ENCODE data around the gene IL15RA. TPM values are rescaled to one million over a fixed set of nuclear protein-coding genes. Genes with fewer than 3 reads are reported as not detected.
A peak's percentile ranks its signal among the peaks of the same experiment; 100 is the strongest.
"Not testable (repeated sequence)": the region's sequence is repeated elsewhere in the genome, so short reads cannot be mapped to it uniquely, and the experiment has no call there.

The IL15RA gene
- total RNA-seq, 6 donors from 2014 or later = 28.0 to 72.6 (median 35.1) TPM

- WGBS, 2 donors = 80 to 88% methylated on average over 5 of the region's 5 CpGs
- Histone ChIP-seq H3K36me3 (peaks cover 0 to 35% (median 14%) of the 10 kb centered on the region in 4 donors), H3K27ac (no peak overlapping the region), H3K4me3 (no peak overlapping the region), H3K9me3 (no peaks in the 10 kb centered on the region), H3K27me3 (no peaks in the 10 kb centered on the region), H3K4me1 (peaks cover 18 to 34% (median 28%) of the 10 kb centered on the region in 4 donors)
- ATAC-seq (ENCODE audit: low FRiP score in 2 of 2) = no peak
- TF ChIP-seq POLR2A (IDR thresholded peaks at IDR 0.05) (no peak), CTCF (IDR thresholded peaks at IDR 0.05) (no peak), POLR2AphosphoS5 (IDR thresholded peaks at IDR 0.05) (no peak), EP300 (IDR thresholded peaks at IDR 0.05) (no peak)
- DNase-seq = no peak
Observed at GRCh38 chr10:5968037-5968680, 9.2 kb downstream of the IL15RA start.

- Histone ChIP-seq H3K27ac (peak overlapping the region in 1 of 4 donors; percentile 5), H3K36me3 (peaks cover 2 to 62% (median 29%) of the 10 kb centered on the region in 4 donors), H3K4me1 (peaks cover 0 to 7% (median 2%) of the 10 kb centered on the region in 4 donors), H3K27me3 (no peaks in the 10 kb centered on the region), H3K4me3 (no peak overlapping the region), H3K9me3 (no peaks in the 10 kb centered on the region)
- ATAC-seq (ENCODE audit: low FRiP score in 2 of 2) (no peak), DNase-seq (peak in 1 of 2 donors; percentile 8)
- TF ChIP-seq EP300 (IDR thresholded peaks at IDR 0.05) = no peak
- TF ChIP-seq CTCF (IDR thresholded peaks at IDR 0.05) = no peak
- TF ChIP-seq POLR2AphosphoS5 (IDR thresholded peaks at IDR 0.05) = no peak
- no peak for TF ChIP-seq POLR2A (IDR thresholded peaks at IDR 0.05)
- WGBS, 2 donors = 86 to 88% methylated on average over 8 of the region's 8 CpGs
Observed at GRCh38 chr10:5965266-5965665, 12.1 kb downstream of the IL15RA start.

GRCh38 chr10:5964736-5965135 lies 12.6 kb downstream of the IL15RA start:
- ATAC-seq (ENCODE audit: low FRiP score in 2 of 2) = no peak
- 93 to 95% methylated on average over 12 to 13 of the region's 13 CpGs for WGBS, 2 donors
- Histone ChIP-seq H3K27me3 (no peaks in the 10 kb centered on the region), H3K4me1 (peaks cover 0 to 2% (median 0%) of the 10 kb centered on the region in 4 donors), H3K36me3 (peaks cover 6 to 67% (median 35%) of the 10 kb centered on the region in 4 donors), H3K27ac (peak overlapping the region in 1 of 4 donors; percentile 5), H3K9me3 (no peaks in the 10 kb centered on the region), H3K4me3 (no peak overlapping the region)
- no peak for TF ChIP-seq EP300 (IDR thresholded peaks at IDR 0.05)
- DNase-seq = peak in 1 of 2 donors; percentile 7

GRCh38 chr10:5963591-5963990 lies 13.8 kb downstream of the IL15RA start:
- Histone ChIP-seq H3K4me3 (no peak overlapping the region), H3K27me3 (no peaks in the 10 kb centered on the region), H3K36me3 (peaks cover 6 to 79% (median 41%) of the 10 kb centered on the region in 4 donors), H3K27ac (no peak overlapping the region), H3K9me3 (no peaks in the 10 kb centered on the region), H3K4me1 (peaks cover 0 to 5% (median 0%) of the 10 kb centered on the region in 4 donors)
- DNase-seq = peak in 1 of 2 donors; percentile 8
- ATAC-seq (ENCODE audit: low FRiP score in 2 of 2) = no peak
- TF ChIP-seq POLR2A (IDR thresholded peaks at IDR 0.05) (no peak), CTCF (IDR thresholded peaks at IDR 0.05) (no peak), POLR2AphosphoS5 (IDR thresholded peaks at IDR 0.05) (no peak), EP300 (IDR thresholded peaks at IDR 0.05) (no peak)
- WGBS, 2 donors = 91% methylated on average over 10 of the region's 10 CpGs

GRCh38 chr10:5963071-5963470 lies 14.3 kb downstream of the IL15RA start:
- no peak for TF ChIP-seq EP300 (IDR thresholded peaks at IDR 0.05)
- TF ChIP-seq CTCF (IDR thresholded peaks at IDR 0.05) = no peak
- TF ChIP-seq POLR2AphosphoS5 (IDR thresholded peaks at IDR 0.05) = no peak
- TF ChIP-seq POLR2A (IDR thresholded peaks at IDR 0.05) = no peak
- ATAC-seq (ENCODE audit: low FRiP score in 2 of 2) = no peak
- H3K9me3 ChIP-seq = no peaks in the 10 kb centered on the region
- H3K4me1 ChIP-seq = peaks cover 0 to 9% (median 0%) of the 10 kb centered on the region in 4 donors
- H3K36me3 ChIP-seq = peaks cover 6 to 84% (median 41%) of the 10 kb centered on the region in 4 donors
- no peak overlapping the region for H3K27ac ChIP-seq
- WGBS, 2 donors = 92 to 94% methylated on average over 4 to 7 of the region's 7 CpGs
- DNase-seq = peak in 1 of 2 donors; percentile 13
- no peak overlapping the region for H3K4me3 ChIP-seq
- no peaks in the 10 kb centered on the region for H3K27me3 ChIP-seq

- H3K27me3 ChIP-seq; H3K9me3 ChIP-seq; H3K4me3 ChIP-seq; ATAC-seq (ENCODE audit: low FRiP score in 2 of 2); H3K27ac ChIP-seq; H3K4me1 ChIP-seq: not testable (repeated sequence)
- H3K36me3 ChIP-seq = peaks cover 6 to 87% (median 41%) of the 10 kb centered on the region in 4 donors
- DNase-seq = peak in 1 of 2 donors; percentile 15
- WGBS, 2 donors = 95 to 97% methylated on average over 10 of the region's 10 CpGs
Observed at GRCh38 chr10:5962358-5962940, 14.9 kb downstream of the IL15RA start.
